GM23338 (cell line): ENCODE data around the gene MRM2. TPM values are rescaled to one million over a fixed set of nuclear protein-coding genes. Genes with fewer than 3 reads are reported as not detected.

Experiments
- ATAC-seq: fragments of 200-7000 bp; cut with Tn5 transposase; 3 replicates; pipeline ENCODE4 v1.9.1; 2020
- DNase-seq: peaks from one replicate; pipeline ENCODE4 v3.0.0-alpha.2; 2015; ENCODE audit warnings: low spot score
- H2AFZ ChIP-seq: fragments of 200-600 bp; sonication (generic); 2 replicates; pipeline ENCODE4 v1.8.0; 2016; ENCODE audit warnings: antibody characterized with exemption, mild to moderate bottlenecking, moderate library complexity
- H3F3A ChIP-seq: fragments of 200-600 bp; sonication (generic); replicated peaks from 2 replicates; pipeline ENCODE4 v1.8.0; 2017; ENCODE audit warnings: antibody characterized with exemption, mixed run types, low read depth
- H3K27ac ChIP-seq: fragments of 200-600 bp; sonication (generic); 2 replicates; pipeline ENCODE4 v1.6.1; 2016; ENCODE audit warnings: low read depth
- H3K27me3 ChIP-seq: fragments of 200-600 bp; sonication (generic); 2 replicates; pipeline ENCODE4 v1.8.0; 2016; ENCODE audit warnings: mild to moderate bottlenecking, mixed run types, moderate library complexity; ENCODE audit not compliant: insufficient read depth
- H3K36me3 ChIP-seq: fragments of 200-600 bp; sonication (generic); 2 replicates; pipeline ENCODE4 v1.8.0; 2016; ENCODE audit warnings: mild to moderate bottlenecking; ENCODE audit not compliant: insufficient read depth
- H3K4me1 ChIP-seq: fragments of 200-600 bp; sonication (generic); 2 replicates; pipeline ENCODE4 v1.8.0; 2016; ENCODE audit warnings: mild to moderate bottlenecking, moderate library complexity; ENCODE audit not compliant: insufficient read depth
- H3K4me2 ChIP-seq: fragments of 200-600 bp; sonication (generic); 2 replicates; pipeline ENCODE4 v1.7.1; 2017; ENCODE audit warnings: mixed run types
- H3K4me3 ChIP-seq: fragments of 200-600 bp; sonication (generic); 2 replicates; pipeline ENCODE4 v1.6.1; 2016; ENCODE audit warnings: mixed run types
- H3K79me2 ChIP-seq: fragments of 200-600 bp; sonication (generic); replicated peaks from 2 replicates; pipeline ENCODE4 v1.8.0; 2017; ENCODE audit warnings: mild to moderate bottlenecking; ENCODE audit not compliant: insufficient read depth
- H3K9me2 ChIP-seq: fragments of 200-600 bp; sonication (generic); 2 replicates; pipeline ENCODE4 v1.8.0; 2017; ENCODE audit not compliant: insufficient read depth
- H4K20me1 ChIP-seq: fragments of 200-600 bp; sonication (generic); replicated peaks from 2 replicates; pipeline ENCODE4 v1.8.0; 2017; ENCODE audit warnings: mild to moderate bottlenecking; ENCODE audit not compliant: insufficient read depth
- H3K27ac Mint-ChIP-seq: 2 replicates; pipeline ENCODE4 v1.8.0; 2020; ENCODE audit warnings: inconsistent platforms, mild to moderate bottlenecking, moderate library complexity, mixed read lengths
- H3K27me3 Mint-ChIP-seq: 3 replicates; pipeline ENCODE4 v1.8.0; 2022; ENCODE audit warnings: low read depth, mild to moderate bottlenecking, moderate library complexity, mixed read lengths, inconsistent platforms; ENCODE audit not compliant: insufficient read depth, poor library complexity
- H3K36me3 Mint-ChIP-seq: 3 replicates; pipeline ENCODE4 v1.8.0; 2021; ENCODE audit warnings: low read depth, mild to moderate bottlenecking, inconsistent platforms, moderate library complexity, mixed read lengths
- H3K4me1 Mint-ChIP-seq: 3 replicates; pipeline ENCODE4 v1.8.0; 2020; ENCODE audit warnings: mild to moderate bottlenecking, inconsistent platforms, mixed read lengths
- H3K4me3 Mint-ChIP-seq: 3 replicates; pipeline ENCODE4 v1.8.0; 2021; ENCODE audit warnings: moderate library complexity, mild to moderate bottlenecking, inconsistent platforms, mixed read lengths
- H3K9me3 Mint-ChIP-seq: 3 replicates; pipeline ENCODE4 v1.8.0; 2020; ENCODE audit warnings: moderate library complexity, mild to moderate bottlenecking, inconsistent platforms, mixed read lengths
- CREB1 ChIP-seq: fragments of 250-450 bp; sonication (Bioruptor Pico); IDR thresholded peaks from 2 replicates; pipeline ENCODE4 v1.5.0; 2020; ENCODE audit warnings: low read depth, mild to moderate bottlenecking, moderate library complexity
- CTCF ChIP-seq, 2 experiments: fragments of 200-600 bp in 1 of 2; sonication (generic) in 1 of 2; conservative IDR thresholded peaks; 2 replicates each; pipeline versions ENCODE4 v1.5.1 to v1.6.1; 2016 to 2017; ENCODE audit warnings: antibody characterized with exemption in 2 of 2, low read depth in 2 of 2, mild to moderate bottlenecking in 2 of 2, moderate library complexity in 1 of 2
- ETS1 ChIP-seq: IDR thresholded peaks from 2 replicates; pipeline ENCODE4 v1.6.1; 2016; ENCODE audit warnings: antibody characterized with exemption
- EZH2 ChIP-seq: fragments of 200-600 bp; sonication (generic); IDR thresholded peaks from one replicate; pipeline ENCODE4 v1.8.0; 2017; ENCODE audit warnings: antibody characterized with exemption, mild to moderate bottlenecking, low read depth; ENCODE audit not compliant: unreplicated experiment
- EZH2phosphoT487 ChIP-seq: fragments of 200-600 bp; sonication (generic); IDR thresholded peaks from one replicate; pipeline ENCODE4 v1.8.1; 2018; ENCODE audit warnings: antibody characterized with exemption; ENCODE audit not compliant: unreplicated experiment
- JUNB ChIP-seq: IDR thresholded peaks from one replicate; pipeline ENCODE4 v1.6.1; 2016; ENCODE audit warnings: antibody characterized with exemption; ENCODE audit not compliant: unreplicated experiment
- NANOG ChIP-seq: IDR thresholded peaks from 2 replicates; pipeline ENCODE4 v1.6.1; 2016; ENCODE audit warnings: antibody characterized with exemption, borderline replicate concordance
- POLR2AphosphoS5 ChIP-seq: IDR thresholded peaks from 2 replicates; pipeline ENCODE4 v1.6.1; 2016; ENCODE audit warnings: antibody characterized with exemption, low read depth
- REST ChIP-seq: IDR thresholded peaks from one replicate; pipeline ENCODE4 v1.6.1; 2018; ENCODE audit warnings: antibody characterized with exemption; ENCODE audit not compliant: unreplicated experiment
- STAT1 ChIP-seq: IDR thresholded peaks from one replicate; pipeline ENCODE4 v1.6.1; 2016; ENCODE audit warnings: antibody characterized with exemption; ENCODE audit not compliant: unreplicated experiment
- ZNF114 ChIP-seq: fragments of 250-450 bp; sonication (Bioruptor Pico); IDR thresholded peaks from 2 replicates; pipeline ENCODE4 v1.5.0; 2020; ENCODE audit warnings: mild to moderate bottlenecking, moderate library complexity
- ZNF331 ChIP-seq: fragments of 250-450 bp; sonication (Bioruptor Pico); IDR thresholded peaks from 2 replicates; pipeline ENCODE4 v1.5.0; 2020; ENCODE audit warnings: low read depth, mild to moderate bottlenecking, moderate library complexity
- ZNF462 ChIP-seq: fragments of 250-450 bp; sonication (Bioruptor Pico); IDR thresholded peaks from 2 replicates; pipeline ENCODE4 v1.5.0; 2020; ENCODE audit warnings: mild to moderate bottlenecking, moderate library complexity
- polyA plus RNA-seq: library from polyadenylated mRNA; unstranded; fragments of >200 nt; fragmentation: Nextera tagmentation; extraction: Ambion mirVana; gene quantifications from 2 replicates; pipeline ENCODE4 v1.2.1, GENCODE V29; 2016
- total RNA-seq: library from RNA; depleted of rRNA; stranded (reverse); fragments of >200 nt; shearing (Covaris generic); gene quantifications from 2 replicates; pipeline ENCODE4 v1.2.3, GENCODE V29; 2014

Gene MRM2
- total and polyA plus RNA-seq, 2 experiments from 2014 or later: 30.0 to 37.8 TPM

- no peak overlapping the region for H3K4me2 ChIP-seq
- H3K9me3 Mint-ChIP-seq: no peaks in the 10 kb centered on the region
These were observed 7.8 kb upstream of the MRM2 start for GRCh38 chr7:2249744-2250323.

More at GRCh38 chr7:2249744-2250323, 7.8 kb upstream of the MRM2 start:
- H4K20me1 ChIP-seq: no peaks in the 10 kb centered on the region; the same call in 1 of the 2 replicates
- ATAC-seq: no peak
- no peaks in the 10 kb centered on the region for H3K9me2 ChIP-seq
- TF ChIP-seq ZNF462 (CRISPR knock-in tag) (no peak), POLR2AphosphoS5 (no peak), STAT1 (no peak), CTCF (conservative IDR thresholded peaks at IDR 0.05; ENCODE audit: low read depth in 2 of 2) (no peak), CREB1 (CRISPR knock-in tag) (no peak), NANOG (no peak), REST (no peak), EZH2 (no peak), ZNF331 (no peak), JUNB (no peak), ZNF114 (CRISPR knock-in tag) (no peak), EZH2phosphoT487 (no peak), ETS1 (no peak)
- H3K4me1 ChIP-seq: no peaks in the 10 kb centered on the region
- no peak overlapping the region for H3K27ac ChIP-seq
- H2AFZ ChIP-seq: no peak overlapping the region
- no peak overlapping the region for H3K4me3 ChIP-seq
- Mint-ChIP-seq H3K27ac (no peak overlapping the region), H3K36me3 (peaks cover 21% of the 10 kb centered on the region), H3K4me1 (peaks cover 3% of the 10 kb centered on the region; the same call in 2 of the 3 replicates), H3K4me3 (no peak overlapping the region), H3K27me3 (peaks cover 14% of the 10 kb centered on the region)
- H3F3A ChIP-seq: no peaks in the 10 kb centered on the region
- H3K79me2 ChIP-seq: no peaks in the 10 kb centered on the region
- no peaks in the 10 kb centered on the region for H3K27me3 ChIP-seq
- DNase-seq: no peak
- H3K36me3 ChIP-seq: no peaks in the 10 kb centered on the region; the same call in 1 of the 2 replicates
